GM18867 (cell line): ENCODE results near the gene RBM12.

Source experiments
- ATAC-seq: cut with Tn5 transposase; IDR thresholded peaks from one replicate; pipeline ENCODE4 v1.9.1; 2021; ENCODE audit warnings: mild to moderate bottlenecking, moderate library complexity; ENCODE audit not compliant: unreplicated experiment

The RBM12 gene

GRCh38 chr20:35654415-35654814 lies 10.3 kb downstream of the RBM12 start:
- ATAC-seq, result no peak

- ATAC-seq, result no peak
These were observed 10.8 kb downstream of the RBM12 start for GRCh38 chr20:35653893-35654292.

GRCh38 chr20:35653430-35653734 lies 11.3 kb downstream of the RBM12 start:
- ATAC-seq, result no peak

- no peak for ATAC-seq
These were observed 11.9 kb downstream of the RBM12 start for GRCh38 chr20:35652641-35653429.

- no peak for ATAC-seq
These were observed 12.7 kb downstream of the RBM12 start for GRCh38 chr20:35651958-35652357.

- no peak for ATAC-seq
These were observed 14.1 kb downstream of the RBM12 start for GRCh38 chr20:35650632-35651031.

- ATAC-seq, result no peak
These were observed 15.9 kb downstream of the RBM12 start for GRCh38 chr20:35648836-35649235.

- no peak for ATAC-seq
These were observed 19.9 kb downstream of the RBM12 start for GRCh38 chr20:35644806-35645205.

GRCh38 chr20:35643045-35643444 lies 21.7 kb downstream of the RBM12 start:
- ATAC-seq, result no peak

- no peak for ATAC-seq
These were observed 23.0 kb downstream of the RBM12 start for GRCh38 chr20:35641743-35642142.

GRCh38 chr20:35640724-35641123 lies 24.0 kb downstream of the RBM12 start:
- no peak for ATAC-seq

GRCh38 chr20:35638751-35639150 lies 25.9 kb downstream of the RBM12 start:
- ATAC-seq, result no peak

GRCh38 chr20:35637276-35637675 lies 27.4 kb downstream of the RBM12 start:
- ATAC-seq, result no peak

GRCh38 chr20:35636095-35636494 lies 28.6 kb downstream of the RBM12 start:
- ATAC-seq, result no peak

- ATAC-seq, result no peak
These were observed 29.0 kb downstream of the RBM12 start for GRCh38 chr20:35635652-35636051.

GRCh38 chr20:35632539-35633115 lies 32.1 kb downstream of the RBM12 start:
- no peak for ATAC-seq

- no peak for ATAC-seq
These were observed 34.1 kb downstream of the RBM12 start for GRCh38 chr20:35630636-35631035.

GRCh38 chr20:35629427-35630145 lies 35.1 kb downstream of the RBM12 start:
- no peak for ATAC-seq

- no peak for ATAC-seq
These were observed 37.6 kb downstream of the RBM12 start for GRCh38 chr20:35627121-35627520.

- no peak for ATAC-seq
These were observed 38.2 kb downstream of the RBM12 start for GRCh38 chr20:35626386-35627001.

- no peak for ATAC-seq
These were observed 38.9 kb downstream of the RBM12 start for GRCh38 chr20:35625584-35626385.
